ENCODE data around the gene LAMB2.
A peak's percentile ranks its signal among the peaks of the same experiment; 100 is the strongest.

The LAMB2 gene

GRCh38 chr3:49108346-49108745 lies 24.5 kb downstream of the LAMB2 start:
- H3K4me1 ChIP-seq (ENCODE audit: control insufficient read depth in 5 of 5, insufficient read depth in 5 of 5, low read length in 5 of 5), result peaks cover 6 to 22% (median 20%) of the 10 kb centered on the region in 5 donors
- no peaks in the 10 kb centered on the region for H3K27me3 ChIP-seq (ENCODE audit: control insufficient read depth in 5 of 5, insufficient read depth in 4 of 5, low read length in 5 of 5)
- H3K36me3 ChIP-seq (ENCODE audit: control insufficient read depth in 5 of 5, insufficient read depth in 5 of 5, low read length in 5 of 5), result peaks cover 0 to 71% (median 63%) of the 10 kb centered on the region in 5 donors
- H3K9me3 ChIP-seq (ENCODE audit: control insufficient read depth in 5 of 5, low read length in 5 of 5), result no peaks in the 10 kb centered on the region
- no peak overlapping the region for H3K27ac ChIP-seq (ENCODE audit: low read depth, low read length)
- H3K4me3 ChIP-seq (ENCODE audit: low read depth in 1 of 5, low read length in 5 of 5), result no peak overlapping the region
- no peak overlapping the region for H3K9ac ChIP-seq (ENCODE audit: low read length in 5 of 5)

GRCh38 chr3:49104427-49105291 lies 28.2 kb downstream of the LAMB2 start, which contains the start of gene QARS1:
TSS of gene QARS1 (minus strand) at chr3:49104757. CDS start at chr3:49104733, 24 bp downstream.
- no peaks in the 10 kb centered on the region for H3K27me3 ChIP-seq (ENCODE audit: control insufficient read depth in 5 of 5, insufficient read depth in 4 of 5, low read length in 5 of 5)
- no peaks in the 10 kb centered on the region for H3K9me3 ChIP-seq (ENCODE audit: control insufficient read depth in 5 of 5, low read length in 5 of 5)
- H3K36me3 ChIP-seq (ENCODE audit: control insufficient read depth in 5 of 5, insufficient read depth in 5 of 5, low read length in 5 of 5), result peaks cover 0 to 64% (median 56%) of the 10 kb centered on the region in 5 donors
- peak within 1 kb of the TSS; percentile 56 for H3K27ac ChIP-seq (ENCODE audit: low read depth, low read length)
- H3K9ac ChIP-seq (ENCODE audit: low read length in 5 of 5), result peak within 1 kb of the TSS; percentile 57 to 99 (median 89)
- H3K4me1 ChIP-seq (ENCODE audit: control insufficient read depth in 5 of 5, insufficient read depth in 5 of 5, low read length in 5 of 5), result peaks cover 6 to 26% (median 23%) of the 10 kb centered on the region in 5 donors
- H3K4me3 ChIP-seq (ENCODE audit: low read depth in 1 of 5, low read length in 5 of 5), result peak within 1 kb of the TSS; percentile 90 to 99 (median 97)

GRCh38 chr3:49104052-49104426 lies 28.8 kb downstream of the LAMB2 start:
- Histone ChIP-seq H3K4me1 (ENCODE audit: control insufficient read depth in 5 of 5, insufficient read depth in 5 of 5, low read length in 5 of 5) (peaks cover 6 to 26% (median 23%) of the 10 kb centered on the region in 5 donors), H3K27me3 (ENCODE audit: control insufficient read depth in 5 of 5, insufficient read depth in 4 of 5, low read length in 5 of 5) (no peaks in the 10 kb centered on the region), H3K9ac (ENCODE audit: low read length in 5 of 5) (peak overlapping the region; percentile 57 to 99 (median 89)), H3K36me3 (ENCODE audit: control insufficient read depth in 5 of 5, insufficient read depth in 5 of 5, low read length in 5 of 5) (peaks cover 0 to 64% (median 56%) of the 10 kb centered on the region in 5 donors), H3K9me3 (ENCODE audit: control insufficient read depth in 5 of 5, low read length in 5 of 5) (no peaks in the 10 kb centered on the region), H3K27ac (ENCODE audit: low read depth, low read length) (peak overlapping the region; percentile 56), H3K4me3 (ENCODE audit: low read depth in 1 of 5, low read length in 5 of 5) (peak overlapping the region; percentile 90 to 99 (median 97))

- H3K36me3 ChIP-seq (ENCODE audit: control insufficient read depth in 5 of 5, insufficient read depth in 5 of 5, low read length in 5 of 5), result peaks cover 0 to 60% (median 56%) of the 10 kb centered on the region in 5 donors
- no peak overlapping the region for H3K27ac ChIP-seq (ENCODE audit: low read depth, low read length)
- H3K4me3 ChIP-seq (ENCODE audit: low read depth in 1 of 5, low read length in 5 of 5), result no peak overlapping the region
- H3K4me1 ChIP-seq (ENCODE audit: control insufficient read depth in 5 of 5, insufficient read depth in 5 of 5, low read length in 5 of 5), result peaks cover 6 to 19% (median 18%) of the 10 kb centered on the region in 5 donors
- no peaks in the 10 kb centered on the region for H3K27me3 ChIP-seq (ENCODE audit: control insufficient read depth in 5 of 5, insufficient read depth in 4 of 5, low read length in 5 of 5)
- H3K9ac ChIP-seq (ENCODE audit: low read length in 5 of 5), result peak overlapping the region in 1 of 5 donors; percentile 20
- no peaks in the 10 kb centered on the region for H3K9me3 ChIP-seq (ENCODE audit: control insufficient read depth in 5 of 5, low read length in 5 of 5)
Measured at GRCh38 chr3:49100046-49100615, 32.7 kb downstream of the LAMB2 start.

GRCh38 chr3:49098910-49099630 lies 33.8 kb downstream of the LAMB2 start:
- Histone ChIP-seq H3K27me3 (ENCODE audit: control insufficient read depth in 5 of 5, insufficient read depth in 4 of 5, low read length in 5 of 5) (no peaks in the 10 kb centered on the region), H3K36me3 (ENCODE audit: control insufficient read depth in 5 of 5, insufficient read depth in 5 of 5, low read length in 5 of 5) (peaks cover 0 to 60% (median 56%) of the 10 kb centered on the region in 5 donors), H3K27ac (ENCODE audit: low read depth, low read length) (no peak overlapping the region), H3K4me3 (ENCODE audit: low read depth in 1 of 5, low read length in 5 of 5) (no peak overlapping the region), H3K4me1 (ENCODE audit: control insufficient read depth in 5 of 5, insufficient read depth in 5 of 5, low read length in 5 of 5) (peaks cover 6 to 20% (median 18%) of the 10 kb centered on the region in 5 donors), H3K9ac (ENCODE audit: low read length in 5 of 5) (no peak overlapping the region), H3K9me3 (ENCODE audit: control insufficient read depth in 5 of 5, low read length in 5 of 5) (no peaks in the 10 kb centered on the region)

GRCh38 chr3:49098429-49098828 lies 34.4 kb downstream of the LAMB2 start:
- Histone ChIP-seq H3K27ac (ENCODE audit: low read depth, low read length) (no peak overlapping the region), H3K36me3 (ENCODE audit: control insufficient read depth in 5 of 5, insufficient read depth in 5 of 5, low read length in 5 of 5) (peaks cover 0 to 60% (median 56%) of the 10 kb centered on the region in 5 donors)

GRCh38 chr3:49093853-49094767 lies 38.7 kb downstream of the LAMB2 start, which contains the start of gene QRICH1:
TSS of gene QRICH1 (minus strand) at chr3:49094071. CDS start at chr3:49077017, 17,054 bp downstream.
- peaks cover 5 to 41% (median 34%) of the 10 kb centered on the region in 5 donors for H3K4me1 ChIP-seq (ENCODE audit: control insufficient read depth in 5 of 5, insufficient read depth in 5 of 5, low read length in 5 of 5)
- peaks cover 0 to 24% (median 20%) of the 10 kb centered on the region in 5 donors for H3K36me3 ChIP-seq (ENCODE audit: control insufficient read depth in 5 of 5, insufficient read depth in 5 of 5, low read length in 5 of 5)
- peak within 1 kb of the TSS; percentile 63 to 94 (median 87) for H3K9ac ChIP-seq (ENCODE audit: low read length in 5 of 5)
- peak within 1 kb of the TSS; percentile 93 for H3K27ac ChIP-seq (ENCODE audit: low read depth, low read length)
- H3K9me3 ChIP-seq (ENCODE audit: control insufficient read depth in 5 of 5, low read length in 5 of 5), result no peaks in the 10 kb centered on the region
- H3K27me3 ChIP-seq (ENCODE audit: control insufficient read depth in 5 of 5, insufficient read depth in 4 of 5, low read length in 5 of 5), result no peaks in the 10 kb centered on the region
- peak within 1 kb of the TSS; percentile 79 to 98 (median 92) for H3K4me3 ChIP-seq (ENCODE audit: low read depth in 1 of 5, low read length in 5 of 5)

More at GRCh38 chr3:49098429-49098828, 34.4 kb downstream of the LAMB2 start:
- Histone ChIP-seq H3K9me3 (ENCODE audit: control insufficient read depth in 5 of 5, low read length in 5 of 5) (no peaks in the 10 kb centered on the region), H3K4me1 (ENCODE audit: control insufficient read depth in 5 of 5, insufficient read depth in 5 of 5, low read length in 5 of 5) (peaks cover 2 to 14% (median 12%) of the 10 kb centered on the region in 5 donors), H3K4me3 (ENCODE audit: low read depth in 1 of 5, low read length in 5 of 5) (no peak overlapping the region), H3K27me3 (ENCODE audit: control insufficient read depth in 5 of 5, insufficient read depth in 4 of 5, low read length in 5 of 5) (no peaks in the 10 kb centered on the region), H3K9ac (ENCODE audit: low read length in 5 of 5) (no peak overlapping the region)

- Histone ChIP-seq H3K4me3 (ENCODE audit: low read depth in 1 of 5, low read length in 5 of 5) (peak overlapping the region; percentile 79 to 98 (median 92)), H3K9me3 (ENCODE audit: control insufficient read depth in 5 of 5, low read length in 5 of 5) (no peaks in the 10 kb centered on the region), H3K27me3 (ENCODE audit: control insufficient read depth in 5 of 5, insufficient read depth in 4 of 5, low read length in 5 of 5) (no peaks in the 10 kb centered on the region), H3K36me3 (ENCODE audit: control insufficient read depth in 5 of 5, insufficient read depth in 5 of 5, low read length in 5 of 5) (peaks cover 0 to 15% (median 11%) of the 10 kb centered on the region in 5 donors), H3K9ac (ENCODE audit: low read length in 5 of 5) (peak overlapping the region; percentile 63 to 94 (median 87)), H3K27ac (ENCODE audit: low read depth, low read length) (peak overlapping the region; percentile 93), H3K4me1 (ENCODE audit: control insufficient read depth in 5 of 5, insufficient read depth in 5 of 5, low read length in 5 of 5) (peaks cover 5 to 41% (median 34%) of the 10 kb centered on the region in 5 donors)
Measured at GRCh38 chr3:49092938-49093852, 39.7 kb downstream of the LAMB2 start.

Measured in subcutaneous abdominal adipose tissue (tissue), 5 donors.